Measurements from ENCODE around the gene FBXO24.

The FBXO24 gene

DNA sequence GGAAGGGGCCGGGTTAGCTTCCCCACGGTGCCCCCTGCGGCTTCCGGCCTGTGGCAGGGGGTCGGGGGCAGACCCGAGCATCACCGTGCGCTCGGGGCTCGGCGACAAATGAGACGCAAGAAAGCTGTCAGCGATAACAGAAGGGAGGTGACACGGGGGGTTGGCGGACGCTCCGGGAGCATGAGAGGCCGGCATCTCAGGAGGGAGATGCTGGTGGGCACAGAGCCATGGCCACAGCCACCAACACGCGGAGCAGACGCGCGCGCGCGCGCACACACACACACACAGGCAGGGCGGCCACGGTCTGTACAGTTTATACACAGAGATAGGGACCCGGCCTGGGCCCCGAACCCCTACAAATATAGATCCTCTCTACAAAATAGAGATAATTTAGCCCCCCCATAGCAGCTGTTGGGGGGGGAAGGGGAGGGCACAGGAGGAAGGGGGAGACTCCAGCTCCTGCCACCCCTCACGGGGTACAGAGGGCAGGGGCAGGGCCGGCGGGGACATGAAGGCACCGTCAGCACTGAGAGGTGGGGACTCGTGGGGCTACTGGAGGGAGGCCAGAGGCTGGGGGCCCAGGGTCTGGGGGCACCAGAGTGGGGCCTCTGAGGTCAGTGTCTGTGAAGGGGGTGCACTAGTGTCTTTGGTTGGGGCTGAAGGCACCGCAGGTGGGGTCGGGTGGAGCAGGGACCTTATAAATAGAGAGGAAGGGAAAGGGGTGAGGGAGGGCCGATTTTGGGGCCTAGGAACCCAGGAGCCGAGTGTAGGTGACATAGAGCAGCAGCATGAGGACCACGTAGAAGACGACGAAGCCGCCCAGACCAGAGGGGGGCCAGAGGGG, 11.5 kb upstream of the FBXO24 start:
- no peak overlapping the region for H3K14ac ChIP-seq (ENCODE audit: low read length)
- H3K9ac ChIP-seq (ENCODE audit: low read depth, low read length, poor library complexity): peak overlapping the region; percentile 21
- H3K4me1 ChIP-seq (ENCODE audit: control insufficient read depth in 2 of 2, insufficient read depth in 1 of 2, low read depth in 1 of 2, low read length in 2 of 2): peaks cover 23 to 24% of the 10 kb centered on the region in 2 donors
- no peak overlapping the region for H3K4me2 ChIP-seq (ENCODE audit: insufficient read depth, low read length, poor library complexity, severe bottlenecking)
- H2AK5ac ChIP-seq (ENCODE audit: low read depth, low read length): no peak overlapping the region
- no peak overlapping the region for H2BK15ac ChIP-seq (ENCODE audit: low read length)
- no peak overlapping the region for H3K23ac ChIP-seq (ENCODE audit: low read depth, low read length, poor library complexity)
- H3K4me3 ChIP-seq (ENCODE audit: low read length in 2 of 2): no peak overlapping the region
- H3K9me3 ChIP-seq (replicated peaks in 1 of 2; ENCODE audit: control insufficient read depth in 2 of 2, insufficient read depth in 1 of 2, low read depth in 1 of 2, low read length in 2 of 2): peaks cover 0 to 2% of the 10 kb centered on the region in 2 donors
- DNase-seq (ENCODE audit: low spot score): no peak
- no peak overlapping the region for H2BK120ac ChIP-seq (ENCODE audit: low read depth, low read length)
- H3K36me3 ChIP-seq (replicated peaks in 1 of 2; ENCODE audit: control insufficient read depth in 2 of 2, insufficient read depth in 2 of 2, low read length in 2 of 2): peaks cover 25 to 41% of the 10 kb centered on the region in 2 donors
- peak overlapping the region; percentile 58 for H2BK12ac ChIP-seq (ENCODE audit: low read length)
- H3K79me1 ChIP-seq (ENCODE audit: low read depth, low read length): peaks cover 5% of the 10 kb centered on the region
- H3K18ac ChIP-seq (ENCODE audit: low read length): no peak overlapping the region
- peaks cover 0 to 13% (median 0%) of the 10 kb centered on the region in 3 experiments for H3K27me3 ChIP-seq (ENCODE audit: control insufficient read depth in 3 of 3, insufficient read depth in 3 of 3, low read depth in 1 of 3, low read length in 3 of 3)
- WGBS, 2 donors (ENCODE audit: extremely low coverage in 2 of 2, insufficient read length in 2 of 2, insufficient replicate concordance in 1 of 2): no CpG with 5 or more reads among the region's 44 CpGs
- H2AFZ ChIP-seq (ENCODE audit: low read length): no peak overlapping the region
- no peak overlapping the region for H3K27ac ChIP-seq (replicated peaks; ENCODE audit: low read length)
- no peak overlapping the region for H4K91ac ChIP-seq (ENCODE audit: low read depth, low read length, poor library complexity)
- no peak overlapping the region for H3K4ac ChIP-seq (ENCODE audit: low read length)
- H2BK5ac ChIP-seq (ENCODE audit: low read length): no peak overlapping the region
- no peak overlapping the region for H4K8ac ChIP-seq (ENCODE audit: low read depth, low read length)

DNA sequence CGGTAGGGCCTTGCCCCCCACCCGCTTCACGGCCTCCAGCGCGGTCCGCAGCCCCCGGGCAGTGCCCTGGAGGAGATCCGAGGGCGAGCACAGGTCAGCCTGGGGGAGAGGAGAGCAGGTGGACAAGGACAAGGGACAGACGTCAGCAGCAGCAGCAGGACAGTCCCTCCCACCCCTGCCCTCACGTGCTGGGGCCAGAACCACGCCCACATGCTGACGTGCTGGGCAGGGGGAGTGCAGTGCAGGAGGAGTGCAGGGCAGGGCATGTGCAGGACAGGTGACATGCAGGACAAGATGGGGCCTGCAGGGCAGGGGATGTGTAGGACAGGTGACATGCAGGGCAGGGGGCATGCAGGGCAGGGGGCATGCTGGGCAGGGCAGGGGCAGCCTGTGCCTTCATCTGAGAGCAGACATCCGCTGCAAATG, 10.9 kb upstream of the FBXO24 start:
- H3K9ac ChIP-seq (ENCODE audit: low read depth, low read length, poor library complexity): peak overlapping the region; percentile 50
- peaks cover 0 to 10% (median 0%) of the 10 kb centered on the region in 3 experiments for H3K27me3 ChIP-seq (ENCODE audit: control insufficient read depth in 3 of 3, insufficient read depth in 3 of 3, low read depth in 1 of 3, low read length in 3 of 3)
- peaks cover 18% of the 10 kb centered on the region in 2 donors for H3K4me1 ChIP-seq (ENCODE audit: control insufficient read depth in 2 of 2, insufficient read depth in 1 of 2, low read depth in 1 of 2, low read length in 2 of 2)
- no peak for DNase-seq (ENCODE audit: low spot score)
- no CpG with 5 or more reads among the region's 14 CpGs for WGBS, 2 donors (ENCODE audit: extremely low coverage in 2 of 2, insufficient read length in 2 of 2, insufficient replicate concordance in 1 of 2)
- H4K8ac ChIP-seq (ENCODE audit: low read depth, low read length): no peak overlapping the region
- H2BK120ac ChIP-seq (ENCODE audit: low read depth, low read length): no peak overlapping the region
- H2BK15ac ChIP-seq (ENCODE audit: low read length): no peak overlapping the region
- no peak overlapping the region for H3K4me2 ChIP-seq (ENCODE audit: insufficient read depth, low read length, poor library complexity, severe bottlenecking)
- peak overlapping the region; percentile 98 for H3K23ac ChIP-seq (ENCODE audit: low read depth, low read length, poor library complexity)
- H3K36me3 ChIP-seq (replicated peaks in 1 of 2; ENCODE audit: control insufficient read depth in 2 of 2, insufficient read depth in 2 of 2, low read length in 2 of 2): peaks cover 29 to 47% of the 10 kb centered on the region in 2 donors
- H3K9me3 ChIP-seq (replicated peaks in 1 of 2; ENCODE audit: control insufficient read depth in 2 of 2, insufficient read depth in 1 of 2, low read depth in 1 of 2, low read length in 2 of 2): no peaks in the 10 kb centered on the region
- no peak overlapping the region for H4K91ac ChIP-seq (ENCODE audit: low read depth, low read length, poor library complexity)
- no peak overlapping the region for H3K4me3 ChIP-seq (ENCODE audit: low read length in 2 of 2)
- no peak overlapping the region for H3K27ac ChIP-seq (replicated peaks; ENCODE audit: low read length)
- H2BK12ac ChIP-seq (ENCODE audit: low read length): peak overlapping the region; percentile 58
- peak overlapping the region; percentile 56 for H3K14ac ChIP-seq (ENCODE audit: low read length)
- H2AK5ac ChIP-seq (ENCODE audit: low read depth, low read length): no peak overlapping the region
- H2AFZ ChIP-seq (ENCODE audit: low read length): no peak overlapping the region
- H2BK5ac ChIP-seq (ENCODE audit: low read length): no peak overlapping the region
- H3K18ac ChIP-seq (ENCODE audit: low read length): no peak overlapping the region
- no peak overlapping the region for H3K4ac ChIP-seq (ENCODE audit: low read length)
- peaks cover 2% of the 10 kb centered on the region for H3K79me1 ChIP-seq (ENCODE audit: low read depth, low read length)

DNA sequence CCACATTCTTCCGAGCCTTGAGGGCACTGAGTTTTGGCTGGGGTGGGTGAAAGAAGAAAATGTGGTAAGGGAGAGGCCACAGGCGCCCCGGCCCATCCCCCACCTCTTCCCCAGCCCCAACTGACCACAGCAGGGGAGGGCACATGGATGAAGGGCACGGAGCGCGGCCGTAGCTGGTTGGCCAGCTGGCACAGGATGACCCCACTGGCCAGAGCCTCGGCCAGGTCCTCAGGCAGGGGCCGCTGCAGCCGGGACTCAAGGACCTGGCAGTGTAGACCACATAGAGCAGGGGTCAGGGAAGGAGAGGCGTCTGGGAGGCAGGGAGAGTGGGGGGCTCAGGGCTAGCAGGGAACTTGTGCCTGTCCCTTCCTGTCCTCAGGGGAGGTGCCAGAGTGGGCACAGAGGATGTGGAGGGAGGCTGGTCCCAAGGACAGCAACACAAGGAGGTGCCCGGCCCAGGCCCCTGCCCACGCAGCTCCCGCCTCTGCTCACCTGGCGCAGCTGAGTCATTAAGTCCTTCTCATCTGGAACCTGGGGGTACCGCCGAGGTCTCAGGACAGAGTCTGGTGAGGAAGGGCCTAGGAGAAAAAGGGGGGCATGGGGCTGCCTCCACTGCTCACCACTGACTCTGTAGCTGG, 10.3 kb upstream of the FBXO24 start:
- Histone ChIP-seq H3K4me2 (ENCODE audit: insufficient read depth, low read length, poor library complexity, severe bottlenecking) (no peak overlapping the region), H3K23ac (ENCODE audit: low read depth, low read length, poor library complexity) (no peak overlapping the region), H3K4me3 (ENCODE audit: low read length in 2 of 2) (no peak overlapping the region), H4K91ac (ENCODE audit: low read depth, low read length, poor library complexity) (no peak overlapping the region), H3K14ac (ENCODE audit: low read length) (peak overlapping the region; percentile 71), H3K4me1 (ENCODE audit: control insufficient read depth in 2 of 2, insufficient read depth in 1 of 2, low read depth in 1 of 2, low read length in 2 of 2) (peaks cover 16 to 17% of the 10 kb centered on the region in 2 donors), H3K36me3 (replicated peaks in 1 of 2; ENCODE audit: control insufficient read depth in 2 of 2, insufficient read depth in 2 of 2, low read length in 2 of 2) (peaks cover 34 to 54% of the 10 kb centered on the region in 2 donors), H3K27me3 (ENCODE audit: control insufficient read depth in 3 of 3, insufficient read depth in 3 of 3, low read depth in 1 of 3, low read length in 3 of 3) (peaks cover 0 to 8% (median 0%) of the 10 kb centered on the region in 3 experiments), H3K79me1 (ENCODE audit: low read depth, low read length) (peaks cover 2% of the 10 kb centered on the region), H3K4ac (ENCODE audit: low read length) (no peak overlapping the region), H2BK15ac (ENCODE audit: low read length) (no peak overlapping the region), H2AFZ (ENCODE audit: low read length) (no peak overlapping the region), H3K9ac (ENCODE audit: low read depth, low read length, poor library complexity) (no peak overlapping the region), H3K9me3 (replicated peaks in 1 of 2; ENCODE audit: control insufficient read depth in 2 of 2, insufficient read depth in 1 of 2, low read depth in 1 of 2, low read length in 2 of 2) (peaks cover 0 to 5% of the 10 kb centered on the region in 2 donors), H2BK120ac (ENCODE audit: low read depth, low read length) (no peak overlapping the region), H4K8ac (ENCODE audit: low read depth, low read length) (peak overlapping the region; percentile 65), H2AK5ac (ENCODE audit: low read depth, low read length) (no peak overlapping the region), H3K18ac (ENCODE audit: low read length) (no peak overlapping the region), H2BK12ac (ENCODE audit: low read length) (no peak overlapping the region), H2BK5ac (ENCODE audit: low read length) (no peak overlapping the region), H3K27ac (replicated peaks; ENCODE audit: low read length) (no peak overlapping the region)
- no peak for DNase-seq (ENCODE audit: low spot score)
- no CpG with 5 or more reads among the region's 17 CpGs for WGBS, 2 donors (ENCODE audit: extremely low coverage in 2 of 2, insufficient read length in 2 of 2, insufficient replicate concordance in 1 of 2)

DNA sequence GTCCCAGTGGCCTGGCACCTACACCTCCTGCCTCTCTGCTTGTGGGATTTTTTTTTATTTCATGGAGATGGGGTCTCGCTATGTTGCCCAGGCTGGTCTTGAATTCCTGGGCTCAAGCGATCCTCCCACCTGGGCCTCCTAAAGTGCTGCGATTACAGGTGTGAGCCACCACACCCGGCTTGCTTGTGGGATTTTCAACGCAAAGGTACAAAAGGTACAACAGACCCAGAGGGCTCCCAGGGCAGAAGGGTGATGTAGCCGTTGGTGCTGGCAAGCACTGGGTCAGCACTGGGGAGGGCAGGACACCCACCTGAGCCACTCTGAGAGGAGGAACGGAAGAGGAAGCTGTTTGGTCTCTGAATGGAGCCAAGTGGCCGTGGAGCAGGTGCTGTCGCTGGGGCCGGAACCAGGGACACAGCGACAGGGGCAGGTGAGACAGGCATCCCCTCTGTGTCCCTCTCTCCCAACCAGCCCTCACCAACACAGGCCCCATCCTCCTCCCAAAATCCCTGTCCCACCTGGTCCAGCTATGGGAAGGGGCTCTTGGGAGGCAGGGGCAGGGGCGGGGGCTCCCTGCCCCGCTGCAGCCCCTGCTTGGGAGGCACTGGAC, 9.6 kb upstream of the FBXO24 start:
- H3K27me3 ChIP-seq (ENCODE audit: control insufficient read depth in 3 of 3, insufficient read depth in 3 of 3, low read depth in 1 of 3, low read length in 3 of 3): peaks cover 0 to 2% (median 0%) of the 10 kb centered on the region in 3 experiments
- H3K9me3 ChIP-seq (replicated peaks in 1 of 2; ENCODE audit: control insufficient read depth in 2 of 2, insufficient read depth in 1 of 2, low read depth in 1 of 2, low read length in 2 of 2): peaks cover 0 to 5% of the 10 kb centered on the region in 2 donors
- H3K79me1 ChIP-seq (ENCODE audit: low read depth, low read length): peaks cover 2% of the 10 kb centered on the region
- H3K4ac ChIP-seq (ENCODE audit: low read length): no peak overlapping the region
- H3K27ac ChIP-seq (replicated peaks; ENCODE audit: low read length): no peak overlapping the region
- no peak overlapping the region for H3K14ac ChIP-seq (ENCODE audit: low read length)
- peak overlapping the region; percentile 65 for H4K8ac ChIP-seq (ENCODE audit: low read depth, low read length)
- no peak overlapping the region for H2BK12ac ChIP-seq (ENCODE audit: low read length)
- no peak overlapping the region for H2BK120ac ChIP-seq (ENCODE audit: low read depth, low read length)
- H3K4me1 ChIP-seq (ENCODE audit: control insufficient read depth in 2 of 2, insufficient read depth in 1 of 2, low read depth in 1 of 2, low read length in 2 of 2): peaks cover 10 to 12% of the 10 kb centered on the region in 2 donors
- no peak overlapping the region for H3K23ac ChIP-seq (ENCODE audit: low read depth, low read length, poor library complexity)
- no peak overlapping the region for H2AK5ac ChIP-seq (ENCODE audit: low read depth, low read length)
- no peak overlapping the region for H3K9ac ChIP-seq (ENCODE audit: low read depth, low read length, poor library complexity)
- no peak overlapping the region for H2AFZ ChIP-seq (ENCODE audit: low read length)
- peaks cover 39 to 60% of the 10 kb centered on the region in 2 donors for H3K36me3 ChIP-seq (replicated peaks in 1 of 2; ENCODE audit: control insufficient read depth in 2 of 2, insufficient read depth in 2 of 2, low read length in 2 of 2)
- H3K18ac ChIP-seq (ENCODE audit: low read length): no peak overlapping the region
- no peak for DNase-seq (ENCODE audit: low spot score)
- H4K91ac ChIP-seq (ENCODE audit: low read depth, low read length, poor library complexity): no peak overlapping the region
- H3K4me3 ChIP-seq (ENCODE audit: low read length in 2 of 2): no peak overlapping the region
- H3K4me2 ChIP-seq (ENCODE audit: insufficient read depth, low read length, poor library complexity, severe bottlenecking): no peak overlapping the region
- H2BK5ac ChIP-seq (ENCODE audit: low read length): no peak overlapping the region
- WGBS, 2 donors (ENCODE audit: extremely low coverage in 2 of 2, insufficient read length in 2 of 2, insufficient replicate concordance in 1 of 2): no CpG with 5 or more reads among the region's 13 CpGs
- no peak overlapping the region for H2BK15ac ChIP-seq (ENCODE audit: low read length)
